Breast epithelium (tissue), 4 donors: ENCODE data around the gene C12orf42. TPM values are rescaled to one million over a fixed set of nuclear protein-coding genes. Genes with fewer than 3 reads are reported as not detected.

Source experiments
- DNase-seq, 2 donors: peaks; one replicate each; pipeline ENCODE4 v3.0.0-alpha.2; 2019; ENCODE audit warnings: low spot score in 2 of 2
- H3K27ac ChIP-seq, 2 donors: fragments of 200-600 bp; sonication (generic) in 1 of 2; one replicate each; pipeline ENCODE4 v1.5.1; 2016 to 2019; ENCODE audit warnings: mild to moderate bottlenecking in 1 of 2
- H3K27me3 ChIP-seq, 2 donors: fragments of 200-600 bp; sonication (generic) in 1 of 2; one replicate each; pipeline versions ENCODE4 v1.5.1 to v1.6.0; 2017 to 2019; ENCODE audit warnings: control low read depth in 1 of 2, mild to moderate bottlenecking in 1 of 2
- H3K36me3 ChIP-seq: fragments of 200-600 bp; one replicate; pipeline ENCODE4 v1.5.1; 2019
- H3K4me1 ChIP-seq, 2 donors: fragments of 200-600 bp; sonication (generic); one replicate each; pipeline ENCODE4 v1.5.1; 2016 to 2019; ENCODE audit warnings: control low read depth in 1 of 2
- H3K4me3 ChIP-seq, 3 donors: fragments of 200-600 bp; sonication (generic); 1 replicate in 2 of 3; 2 replicates in 1 of 3; pipeline ENCODE4 v1.5.1; 2016 to 2019; ENCODE audit warnings: mild to moderate bottlenecking in 3 of 3, moderate library complexity in 2 of 3
- H3K9me3 ChIP-seq, 2 donors: fragments of 200-600 bp; sonication (generic) in 1 of 2; one replicate each; pipeline ENCODE4 v1.5.1; 2016 to 2019; ENCODE audit warnings: control low read depth in 1 of 2
- CTCF ChIP-seq, 3 donors: fragments of 450-650 bp; IDR thresholded peaks; one replicate each; pipeline ENCODE4 v1.5.1; 2016 to 2017; ENCODE audit warnings: antibody characterized with exemption in 3 of 3, mild to moderate bottlenecking in 3 of 3, moderate library complexity in 3 of 3
- POLR2A ChIP-seq: fragments of 450-650 bp; IDR thresholded peaks from one replicate; pipeline ENCODE4 v1.6.1; 2016; ENCODE audit warnings: antibody characterized with exemption, mild to moderate bottlenecking, moderate library complexity
- POLR2AphosphoS5 ChIP-seq, 3 donors: sonication (generic); formaldehyde crosslinking; IDR thresholded peaks; one replicate each; pipeline ENCODE4 v1.6.1; 2017; ENCODE audit warnings: antibody characterized with exemption in 3 of 3
- intact Hi-C: fragments of 100-400 bp; cut with DNase I; formaldehyde crosslinking; loops from one replicate; pipeline ENCODE4 v1.15.1; 2023; ENCODE audit warnings: low total_unique reads
- total RNA-seq, 3 donors: library from RNA; depleted of rRNA; stranded (reverse); fragments of >200 nt; gene quantifications; one replicate each; pipeline ENCODE4 v1.1.0, GENCODE V29; 2016

Gene C12orf42
- total RNA-seq, 3 donors from 2014 or later: 1.6 TPM; not detected in 2

GRCh38 chr12:103499571-103499970 lies 3.8 kb upstream of the C12orf42 start:
- DNase-seq: no peak
- intact Hi-C loops: no loop called here
- H3K36me3 ChIP-seq: no peaks in the 10 kb centered on the region
- H3K27ac ChIP-seq: no peak overlapping the region
- H3K9me3 ChIP-seq: no peaks in the 10 kb centered on the region
- peaks cover 0 to 10% of the 10 kb centered on the region in 2 donors for H3K27me3 ChIP-seq
- no peak overlapping the region for H3K4me3 ChIP-seq
- H3K4me1 ChIP-seq: no peaks in the 10 kb centered on the region
- TF ChIP-seq POLR2AphosphoS5 (IDR thresholded peaks at IDR 0.05) (no peak), POLR2A (no peak), CTCF (IDR thresholded peaks at IDR 0.05) (no peak)

GRCh38 chr12:103498990-103499389 lies 3.2 kb upstream of the C12orf42 start:
- H3K9me3 ChIP-seq: no peaks in the 10 kb centered on the region
- TF ChIP-seq POLR2AphosphoS5 (IDR thresholded peaks at IDR 0.05): no peak
- TF ChIP-seq CTCF (IDR thresholded peaks at IDR 0.05): no peak
- no peak for TF ChIP-seq POLR2A
- intact Hi-C loops: no loop called here

DNA sequence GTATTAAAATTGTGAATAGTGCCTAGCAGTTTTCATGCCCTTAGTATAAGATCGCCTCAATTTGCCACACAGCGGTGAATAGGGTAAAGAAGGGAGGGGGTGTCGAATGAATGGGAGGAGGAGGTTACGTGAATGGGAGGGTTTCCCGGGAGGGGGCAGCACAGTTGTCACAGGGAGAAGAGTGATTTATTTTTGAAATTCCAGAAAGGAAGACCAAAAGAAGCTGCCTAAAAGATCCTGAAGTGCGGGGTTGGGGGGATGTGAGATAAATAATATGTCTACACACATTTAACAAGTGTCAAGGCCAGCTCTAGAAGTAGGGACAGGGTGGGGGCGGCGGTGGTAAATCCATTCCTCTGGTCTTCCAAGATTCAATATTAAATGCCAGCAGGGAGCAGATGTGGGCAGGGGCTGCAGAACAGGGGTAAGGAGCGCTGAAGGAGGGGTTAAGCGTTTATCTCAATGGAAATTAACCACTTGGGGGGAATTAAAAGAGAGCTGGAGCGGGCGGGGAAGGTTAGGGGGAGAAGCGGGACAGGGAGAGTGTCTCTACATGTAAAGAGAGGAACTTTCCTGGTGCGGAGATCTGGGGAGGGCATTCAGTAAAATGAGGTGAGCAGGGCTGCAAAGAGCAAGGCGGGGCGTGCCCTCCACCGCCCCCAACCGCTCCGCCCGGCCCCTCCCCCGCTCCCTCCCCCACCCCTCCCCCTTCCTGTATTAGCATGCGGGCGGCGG lies 867 bp downstream of the C12orf42 start:
- TF ChIP-seq POLR2AphosphoS5 (IDR thresholded peaks at IDR 0.05): no peak
- TF ChIP-seq POLR2A: no peak
- TF ChIP-seq CTCF (IDR thresholded peaks at IDR 0.05): no peak
- Histone ChIP-seq H3K36me3 (no peaks in the 10 kb centered on the region), H3K27me3 (peaks cover 0 to 10% of the 10 kb centered on the region in 2 donors), H3K9me3 (no peaks in the 10 kb centered on the region), H3K27ac (no peak overlapping the region), H3K4me1 (no peaks in the 10 kb centered on the region), H3K4me3 (peak overlapping the region; percentile 21 to 71 (median 50))
- intact Hi-C loops: no loop called here
- no peak for DNase-seq

More at GRCh38 chr12:103498990-103499389, 3.2 kb upstream of the C12orf42 start:
- no peak overlapping the region for H3K27ac ChIP-seq
- H3K36me3 ChIP-seq: no peaks in the 10 kb centered on the region
- no peaks in the 10 kb centered on the region for H3K4me1 ChIP-seq
- H3K27me3 ChIP-seq: peaks cover 0 to 10% of the 10 kb centered on the region in 2 donors
- no peak overlapping the region for H3K4me3 ChIP-seq
- no peak for DNase-seq

- Histone ChIP-seq H3K27me3 (peaks cover 0 to 10% of the 10 kb centered on the region in 2 donors), H3K9me3 (no peaks in the 10 kb centered on the region), H3K36me3 (no peaks in the 10 kb centered on the region), H3K4me3 (no peak overlapping the region), H3K27ac (no peak overlapping the region), H3K4me1 (no peaks in the 10 kb centered on the region)
- DNase-seq: no peak
- TF ChIP-seq POLR2AphosphoS5 (IDR thresholded peaks at IDR 0.05) (no peak), POLR2A (no peak), CTCF (IDR thresholded peaks at IDR 0.05) (no peak)
- intact Hi-C loops: no loop called here
Observed at GRCh38 chr12:103494051-103494733, 1.6 kb downstream of the C12orf42 start.

GRCh38 chr12:103493199-103493598 lies 2.6 kb downstream of the C12orf42 start:
- DNase-seq: no peak
- H3K4me3 ChIP-seq: no peak overlapping the region
- no peak overlapping the region for H3K27ac ChIP-seq
- H3K4me1 ChIP-seq: no peaks in the 10 kb centered on the region
- intact Hi-C loops: no loop called here
- peaks cover 0 to 10% of the 10 kb centered on the region in 2 donors for H3K27me3 ChIP-seq
- no peaks in the 10 kb centered on the region for H3K9me3 ChIP-seq
- no peak for TF ChIP-seq CTCF (IDR thresholded peaks at IDR 0.05)
- TF ChIP-seq POLR2AphosphoS5 (IDR thresholded peaks at IDR 0.05): no peak
- TF ChIP-seq POLR2A: no peak
- H3K36me3 ChIP-seq: no peaks in the 10 kb centered on the region
